Choroid plexus epithelial cell (primary cell): ENCODE results near the gene CCDC71.

Experiments
- DNase-seq: peaks from one replicate; pipeline ENCODE4 v3.0.0-alpha.2; 2010; ENCODE audit warnings: low read depth
- H3K4me3 ChIP-seq: 2 replicates; pipeline ENCODE4 v1.5.1; 2011; ENCODE audit warnings: low read depth, mild to moderate bottlenecking, control low read depth, low read length, moderate library complexity
- TF ChIP-seq, protein P1 (sequence below): conservative IDR thresholded peaks from 2 replicates; pipeline ENCODE4 v1.5.1; 2011; ENCODE audit warnings: low read depth, mild to moderate bottlenecking, control low read depth, inconsistent platforms, low read length, moderate library complexity

The CCDC71 gene

DNA sequence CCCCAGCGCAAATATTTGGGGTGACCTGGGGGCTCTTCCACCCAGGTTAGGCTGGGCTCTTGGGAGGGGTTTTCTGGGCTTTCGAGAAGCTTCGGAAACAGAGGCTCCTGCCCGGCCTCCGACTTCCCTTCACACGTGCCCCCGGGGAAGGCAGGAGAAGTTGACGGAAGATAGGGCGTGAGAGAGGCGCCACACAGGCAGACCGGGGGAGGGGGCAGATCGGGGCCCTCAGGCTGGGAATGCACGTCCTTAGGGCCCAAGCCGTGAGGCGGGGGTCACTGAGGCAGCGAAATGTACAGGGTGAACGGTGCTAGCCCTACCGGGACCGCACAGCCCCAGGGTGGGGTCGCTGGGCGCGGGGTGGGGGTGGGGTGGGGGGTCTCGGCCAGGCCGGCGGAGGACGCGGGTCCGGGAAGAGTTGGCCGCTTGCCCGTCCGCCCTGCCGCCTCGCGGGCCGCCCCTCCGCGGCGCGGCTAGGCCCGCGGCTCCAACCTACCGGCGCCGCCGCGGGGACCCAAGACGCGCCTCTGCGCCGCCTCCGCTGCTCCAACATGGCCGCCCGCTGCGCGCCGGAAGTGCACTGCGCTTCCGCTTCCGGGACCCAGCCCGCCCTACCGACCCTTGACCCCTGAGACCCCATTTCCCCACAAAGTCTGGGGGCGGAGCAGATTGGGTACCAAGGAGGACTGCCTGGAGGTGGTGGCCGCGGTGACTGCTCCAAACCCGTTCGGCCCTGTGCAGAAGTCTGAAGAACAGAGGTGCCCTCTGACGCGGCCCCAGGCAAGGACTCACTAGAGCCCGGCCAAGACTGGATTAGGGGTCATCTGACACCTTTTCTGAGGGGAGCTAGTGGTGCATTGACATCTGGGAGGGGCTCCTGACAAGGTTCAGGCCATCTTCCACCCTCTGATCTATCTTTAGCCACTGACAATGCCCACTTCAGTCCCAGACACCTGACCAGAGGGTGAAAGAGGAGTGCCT is at the start of gene CCDC71:
Gene CCDC71, minus strand, starts transcription at position 561 of the 981 bp plus-strand sequence. CDS start 2,123 bp downstream, outside the sequence.
- peak; percentile 73 for DNase-seq
- TF ChIP-seq, protein P1, sequence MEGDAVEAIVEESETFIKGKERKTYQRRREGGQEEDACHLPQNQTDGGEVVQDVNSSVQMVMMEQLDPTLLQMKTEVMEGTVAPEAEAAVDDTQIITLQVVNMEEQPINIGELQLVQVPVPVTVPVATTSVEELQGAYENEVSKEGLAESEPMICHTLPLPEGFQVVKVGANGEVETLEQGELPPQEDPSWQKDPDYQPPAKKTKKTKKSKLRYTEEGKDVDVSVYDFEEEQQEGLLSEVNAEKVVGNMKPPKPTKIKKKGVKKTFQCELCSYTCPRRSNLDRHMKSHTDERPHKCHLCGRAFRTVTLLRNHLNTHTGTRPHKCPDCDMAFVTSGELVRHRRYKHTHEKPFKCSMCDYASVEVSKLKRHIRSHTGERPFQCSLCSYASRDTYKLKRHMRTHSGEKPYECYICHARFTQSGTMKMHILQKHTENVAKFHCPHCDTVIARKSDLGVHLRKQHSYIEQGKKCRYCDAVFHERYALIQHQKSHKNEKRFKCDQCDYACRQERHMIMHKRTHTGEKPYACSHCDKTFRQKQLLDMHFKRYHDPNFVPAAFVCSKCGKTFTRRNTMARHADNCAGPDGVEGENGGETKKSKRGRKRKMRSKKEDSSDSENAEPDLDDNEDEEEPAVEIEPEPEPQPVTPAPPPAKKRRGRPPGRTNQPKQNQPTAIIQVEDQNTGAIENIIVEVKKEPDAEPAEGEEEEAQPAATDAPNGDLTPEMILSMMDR = no peak
- peak within 1 kb of the TSS; percentile 89 for H3K4me3 ChIP-seq

DNA sequence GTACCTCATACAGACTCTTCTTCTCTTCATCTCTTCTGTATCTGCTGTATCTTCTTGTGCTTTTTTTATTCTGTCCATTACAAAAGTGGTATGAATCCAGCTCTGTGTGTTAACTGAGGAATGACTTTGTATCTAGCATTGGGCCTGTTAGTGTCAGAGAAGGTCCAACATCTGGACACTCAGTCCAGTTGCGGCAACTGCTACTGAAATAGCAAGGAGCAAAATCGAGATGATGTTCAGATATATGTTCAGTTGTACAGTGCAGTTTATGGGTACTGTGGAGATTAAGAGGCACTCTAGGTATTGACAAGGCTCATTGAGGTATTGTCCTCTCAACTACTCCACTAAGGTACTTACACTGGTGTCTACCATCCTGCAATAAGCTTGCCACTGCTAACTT is 47.9 kb upstream of the CCDC71 start:
- TF ChIP-seq, protein P1 = no peak
- DNase-seq = no peak
- no peak overlapping the region for H3K4me3 ChIP-seq

DNA sequence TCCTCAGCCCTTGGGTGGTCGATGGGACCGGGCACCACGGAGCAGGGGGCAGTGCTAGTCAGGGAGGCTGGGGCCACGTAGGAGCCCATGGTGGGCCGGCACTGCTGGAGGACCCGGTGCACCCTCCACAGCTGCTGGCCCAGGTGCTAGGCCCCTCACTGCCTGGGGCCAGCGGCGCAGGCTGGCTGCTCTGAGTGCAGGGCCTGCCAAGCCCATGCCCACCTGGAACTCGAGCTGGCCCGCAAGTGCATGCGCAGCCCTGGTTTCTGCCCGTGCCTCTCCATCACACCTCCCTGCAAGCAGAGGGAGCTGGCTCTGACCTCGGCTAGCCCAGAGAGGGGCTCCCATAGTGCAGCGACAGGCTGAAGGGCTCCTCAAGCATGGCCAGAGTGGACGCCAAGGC is 47.4 kb upstream of the CCDC71 start:
- TF ChIP-seq, protein P1 = no peak
- H3K4me3 ChIP-seq = no peak overlapping the region
- DNase-seq = no peak

DNA sequence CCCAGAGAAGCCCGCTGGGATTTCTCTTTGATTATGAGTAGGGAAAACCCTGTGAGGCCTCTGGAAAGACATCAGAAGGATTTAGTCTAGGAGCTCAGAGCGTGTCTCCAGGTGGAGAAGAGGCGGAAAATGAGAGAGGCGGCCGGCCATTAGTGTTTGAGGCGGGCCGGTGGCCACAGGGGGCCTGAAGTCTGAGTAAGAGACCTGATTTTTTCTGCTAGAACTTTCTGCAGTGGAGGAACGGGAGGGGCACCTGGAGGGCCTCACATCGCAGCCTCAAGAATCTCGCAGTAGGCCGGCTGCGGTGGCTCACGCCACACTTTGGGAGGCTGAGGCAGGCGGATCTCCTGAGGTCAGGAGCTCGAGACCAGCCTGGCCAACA is 33.8 kb upstream of the CCDC71 start:
- TF ChIP-seq, protein P1 = no peak
- no peak for DNase-seq
- peak overlapping the region; percentile 58 for H3K4me3 ChIP-seq

DNA sequence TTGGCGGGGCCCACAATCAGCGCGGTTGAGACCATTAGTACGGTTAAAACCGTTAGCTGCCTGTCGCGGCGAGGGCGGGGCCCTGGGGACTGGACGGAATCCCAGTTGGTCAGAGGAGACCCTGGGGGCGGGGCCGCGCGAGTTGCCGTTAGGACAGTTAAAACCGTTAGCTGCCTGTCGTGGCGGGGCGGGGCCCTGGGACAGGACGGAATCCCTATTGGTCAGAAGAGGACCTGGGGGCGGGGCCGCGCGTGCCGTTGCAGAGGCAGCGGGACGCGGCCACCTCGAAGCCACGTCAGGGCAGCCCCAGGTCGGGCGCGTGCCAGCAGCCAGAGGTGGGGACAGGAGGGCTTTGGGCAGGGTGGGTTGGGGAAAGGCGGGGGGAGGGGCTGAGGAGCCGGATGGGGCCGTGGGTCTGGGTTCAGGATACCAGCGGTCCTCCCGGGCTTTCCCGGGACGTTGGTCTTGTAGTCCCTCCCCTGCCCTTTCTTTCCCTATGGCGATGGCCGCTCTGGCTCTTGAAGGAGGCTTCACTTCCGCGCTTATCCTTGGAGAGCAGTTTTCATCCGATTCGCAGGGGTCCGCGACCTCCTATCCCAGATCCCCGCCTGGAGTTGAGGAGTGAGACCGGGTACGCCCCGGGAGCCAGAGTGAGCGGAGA is 33.2 kb upstream of the CCDC71 start:
- TF ChIP-seq, protein P1 = no peak
- DNase-seq = peak; percentile 82
- peak overlapping the region; percentile 58 for H3K4me3 ChIP-seq

DNA sequence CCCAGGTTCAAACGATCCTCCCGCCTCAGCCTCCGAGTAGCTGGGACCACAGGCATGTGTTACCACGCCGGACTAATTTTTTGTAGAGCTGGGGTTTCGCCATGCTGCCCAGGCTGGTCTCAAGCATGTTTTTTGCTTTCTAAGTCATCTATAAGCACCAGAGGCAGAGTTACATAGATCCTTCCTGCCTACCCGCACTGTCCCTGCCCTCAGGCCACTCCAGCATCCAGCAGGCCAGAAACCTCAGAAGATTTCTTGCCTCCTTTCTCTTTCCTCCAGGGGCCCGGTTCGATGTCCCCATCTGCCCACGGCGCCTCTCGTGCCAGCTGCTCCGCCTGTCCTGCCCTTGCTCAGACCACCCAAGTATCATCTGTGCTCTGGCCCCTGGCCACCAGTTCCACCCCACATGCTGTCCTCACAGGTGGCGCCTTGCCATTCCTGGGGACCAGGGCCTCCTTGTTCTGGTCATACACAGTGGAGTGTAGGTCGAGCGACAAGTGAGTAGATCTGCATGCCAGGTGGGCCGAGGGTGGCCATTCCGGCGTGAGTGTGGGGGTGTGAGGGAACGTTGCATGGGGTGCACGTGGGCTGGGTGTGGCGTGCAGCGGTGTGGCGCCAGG is 32.6 kb upstream of the CCDC71 start:
- H3K4me3 ChIP-seq = peak overlapping the region; percentile 58
- TF ChIP-seq, protein P1 = no peak
- no peak for DNase-seq
